ENCODE measurements around the gene PTPRQ. TPM values are rescaled to one million over a fixed set of nuclear protein-coding genes. Genes with fewer than 3 reads are reported as not detected.

Gene PTPRQ
- total and polyA plus RNA-seq, 2 experiments from 2014 or later, result 0.11 to 0.18 TPM

DNA sequence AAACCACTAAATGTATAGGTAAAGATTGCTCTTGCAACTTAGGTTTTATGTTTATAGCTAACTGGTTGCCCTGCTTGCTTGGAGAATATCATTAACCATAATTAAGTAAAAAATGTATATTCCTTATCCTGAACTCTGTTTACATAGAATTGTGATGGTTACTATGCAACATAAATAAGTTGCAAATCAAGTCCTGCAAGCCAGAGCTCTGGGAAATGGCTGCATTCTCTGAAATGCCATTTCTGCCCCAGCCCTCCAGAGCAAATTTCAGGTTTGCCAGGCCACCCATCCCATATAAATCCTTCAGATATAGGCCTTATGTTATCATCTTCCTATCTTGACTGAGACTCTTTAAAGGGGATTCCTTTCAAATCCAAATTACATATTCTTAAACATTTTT, 145.0 kb downstream of the PTPRQ start:
- Histone ChIP-seq H3K36me3 (ENCODE audit: low read depth) (no peaks in the 10 kb centered on the region), H3K27me3 (replicated peaks; ENCODE audit: insufficient read depth) (no peaks in the 10 kb centered on the region), H4K20me1 (ENCODE audit: insufficient read depth) (no peaks in the 10 kb centered on the region), H3K4me3 (no peak overlapping the region), H3K27ac (no peak overlapping the region), H3F3A (ENCODE audit: insufficient read depth) (peaks cover 17% of the 10 kb centered on the region), H3K9ac (no peak overlapping the region), H3K79me2 (ENCODE audit: insufficient read depth) (no peaks in the 10 kb centered on the region), H3K4me1 (ENCODE audit: insufficient read depth) (peaks cover 24% of the 10 kb centered on the region), H3K4me2 (ENCODE audit: unreplicated experiment) (no peak overlapping the region), H3K9me3 (ENCODE audit: low read depth) (no peaks in the 10 kb centered on the region), H3K9me2 (ENCODE audit: insufficient read depth) (no peaks in the 10 kb centered on the region), H2AFZ (0 out of 2 replicates have a peak overlapping the region, but pooled peaks have one; percentile 15)
- no peak for DNase-seq
- no peak for TF ChIP-seq EZH2 (IDR thresholded peaks at IDR 0.05; ENCODE audit: insufficient read depth, poor library complexity, severe bottlenecking)
- no peak for TF ChIP-seq EZH2phosphoT487 (IDR thresholded peaks at IDR 0.05; ENCODE audit: insufficient read depth, low read depth)
- in situ Hi-C loops (cut with MboI), result no loop called here

DNA sequence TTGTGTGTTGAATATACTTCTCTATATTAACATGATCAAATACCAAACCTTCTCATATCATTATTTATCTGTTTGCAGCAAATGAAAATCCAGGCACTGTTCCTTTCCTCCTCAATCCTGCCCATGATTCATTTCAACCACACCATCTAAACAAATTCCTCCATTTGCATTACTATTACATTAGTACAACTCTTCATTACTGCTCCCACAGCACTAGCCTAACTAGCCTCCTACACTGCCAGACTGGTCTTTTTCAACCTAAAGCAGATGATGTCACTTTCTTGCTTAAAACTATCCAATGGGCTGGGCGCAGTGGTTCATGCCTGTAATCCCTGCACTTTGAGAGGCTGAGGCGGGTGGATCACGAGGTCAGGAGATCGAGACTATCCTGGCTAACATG, 146.1 kb downstream of the PTPRQ start:
- no peak overlapping the region for H3K9ac ChIP-seq
- H4K20me1 ChIP-seq (ENCODE audit: insufficient read depth), result no peaks in the 10 kb centered on the region
- no peaks in the 10 kb centered on the region for H3K36me3 ChIP-seq (ENCODE audit: low read depth)
- H2AFZ ChIP-seq, result 0 out of 2 replicates have a peak overlapping the region, but pooled peaks have one; percentile 15
- DNase-seq, result peak; percentile 48
- 92 to 96% methylated on average over 4 of the region's 4 CpGs for WGBS, 2 experiments (ENCODE audit: low coverage in 1 of 2, low lambda C conversion rate in 2 of 2, missing lambda C conversion rate in 2 of 2)
- H3K9me3 ChIP-seq (ENCODE audit: low read depth), result no peaks in the 10 kb centered on the region
- TF ChIP-seq EZH2phosphoT487 (IDR thresholded peaks at IDR 0.05; ENCODE audit: insufficient read depth, low read depth) (no peak), EZH2 (IDR thresholded peaks at IDR 0.05; ENCODE audit: insufficient read depth, poor library complexity, severe bottlenecking) (no peak)
- H3K9me2 ChIP-seq (ENCODE audit: insufficient read depth), result no peaks in the 10 kb centered on the region
- H3K27ac ChIP-seq, result no peak overlapping the region
- no peak overlapping the region for H3K4me3 ChIP-seq
- no peak overlapping the region for H3K4me2 ChIP-seq (ENCODE audit: unreplicated experiment)
- H3K4me1 ChIP-seq (ENCODE audit: insufficient read depth), result peaks cover 34% of the 10 kb centered on the region
- H3K27me3 ChIP-seq (replicated peaks; ENCODE audit: insufficient read depth), result no peaks in the 10 kb centered on the region
- peaks cover 27% of the 10 kb centered on the region for H3F3A ChIP-seq (ENCODE audit: insufficient read depth)
- in situ Hi-C loops (cut with MboI), result no loop called here
- no peaks in the 10 kb centered on the region for H3K79me2 ChIP-seq (ENCODE audit: insufficient read depth)

DNA sequence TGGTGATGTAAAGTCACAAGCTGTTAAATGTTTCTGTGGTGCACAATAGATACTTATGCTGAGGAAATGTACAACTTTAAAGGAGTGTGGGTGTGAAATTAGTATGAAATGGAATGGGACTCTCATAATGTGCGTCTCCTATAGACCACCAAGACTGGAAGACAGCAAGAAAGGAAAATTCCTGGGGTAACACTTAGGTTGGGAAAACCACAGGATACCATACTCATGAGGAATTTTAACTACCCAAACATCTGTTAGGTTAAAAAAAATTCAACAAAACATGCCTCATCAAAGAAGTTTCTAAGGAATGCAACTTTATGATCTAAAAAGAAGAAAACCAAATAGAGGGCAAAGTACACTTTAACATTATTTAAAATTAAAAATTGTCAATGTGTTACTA, 149.7 kb downstream of the PTPRQ start:
- TF ChIP-seq EZH2 (IDR thresholded peaks at IDR 0.05; ENCODE audit: insufficient read depth, poor library complexity, severe bottlenecking), result no peak
- TF ChIP-seq EZH2phosphoT487 (IDR thresholded peaks at IDR 0.05; ENCODE audit: insufficient read depth, low read depth), result no peak
- no peak overlapping the region for H2AFZ ChIP-seq
- WGBS, 2 experiments (ENCODE audit: low coverage in 1 of 2, low lambda C conversion rate in 2 of 2, missing lambda C conversion rate in 2 of 2), result 0% methylated on average over 1 of the region's 1 CpG
- DNase-seq, result peak; percentile 70
- no peaks in the 10 kb centered on the region for H3K79me2 ChIP-seq (ENCODE audit: insufficient read depth)
- H3K36me3 ChIP-seq (ENCODE audit: low read depth), result no peaks in the 10 kb centered on the region
- H3K9me3 ChIP-seq (ENCODE audit: low read depth), result no peaks in the 10 kb centered on the region
- no peaks in the 10 kb centered on the region for H3K27me3 ChIP-seq (replicated peaks; ENCODE audit: insufficient read depth)
- H3K9ac ChIP-seq, result no peak overlapping the region
- no peaks in the 10 kb centered on the region for H4K20me1 ChIP-seq (ENCODE audit: insufficient read depth)
- H3F3A ChIP-seq (ENCODE audit: insufficient read depth), result peaks cover 39% of the 10 kb centered on the region
- peak overlapping the region; percentile 50 for H3K4me2 ChIP-seq (ENCODE audit: unreplicated experiment)
- no peak overlapping the region for H3K4me3 ChIP-seq
- H3K27ac ChIP-seq, result peak overlapping the region; percentile 42
- peaks cover 55% of the 10 kb centered on the region for H3K4me1 ChIP-seq (ENCODE audit: insufficient read depth)
- in situ Hi-C loops (cut with MboI), result no loop called here
- H3K9me2 ChIP-seq (ENCODE audit: insufficient read depth), result no peaks in the 10 kb centered on the region

DNA sequence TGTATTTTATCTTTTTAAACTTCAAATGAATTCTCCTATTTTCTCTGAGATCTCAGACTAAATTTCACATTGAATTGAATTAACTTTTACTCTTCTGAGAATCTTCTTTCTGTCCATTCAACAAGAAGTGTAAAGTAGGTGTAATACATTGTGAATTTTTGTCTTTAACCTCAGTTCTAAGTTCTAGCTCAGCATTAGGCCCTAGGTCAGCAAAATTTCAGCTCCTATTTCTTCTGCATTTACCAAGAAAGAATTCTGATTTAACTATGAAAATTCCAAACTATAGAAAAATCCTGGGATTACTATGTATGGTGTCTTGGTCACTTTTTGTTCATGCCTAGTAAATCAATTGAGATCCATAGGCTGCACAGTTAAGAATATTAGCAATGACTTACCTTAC, 152.5 kb downstream of the PTPRQ start:
- in situ Hi-C loops (cut with MboI), result no loop called here
- no peaks in the 10 kb centered on the region for H3K36me3 ChIP-seq (ENCODE audit: low read depth)
- no peaks in the 10 kb centered on the region for H3K27me3 ChIP-seq (replicated peaks; ENCODE audit: insufficient read depth)
- no peaks in the 10 kb centered on the region for H4K20me1 ChIP-seq (ENCODE audit: insufficient read depth)
- peaks cover 60% of the 10 kb centered on the region for H3K4me1 ChIP-seq (ENCODE audit: insufficient read depth)
- H3K9me2 ChIP-seq (ENCODE audit: insufficient read depth), result no peaks in the 10 kb centered on the region
- no peak overlapping the region for H2AFZ ChIP-seq
- H3K27ac ChIP-seq, result no peak overlapping the region
- peaks cover 36% of the 10 kb centered on the region for H3F3A ChIP-seq (ENCODE audit: insufficient read depth)
- H3K4me3 ChIP-seq, result no peak overlapping the region
- no peak overlapping the region for H3K4me2 ChIP-seq (ENCODE audit: unreplicated experiment)
- DNase-seq, result no peak
- no peaks in the 10 kb centered on the region for H3K79me2 ChIP-seq (ENCODE audit: insufficient read depth)
- no peak overlapping the region for H3K9ac ChIP-seq
- TF ChIP-seq EZH2phosphoT487 (IDR thresholded peaks at IDR 0.05; ENCODE audit: insufficient read depth, low read depth) (no peak), EZH2 (IDR thresholded peaks at IDR 0.05; ENCODE audit: insufficient read depth, poor library complexity, severe bottlenecking) (no peak)
- no peaks in the 10 kb centered on the region for H3K9me3 ChIP-seq (ENCODE audit: low read depth)

DNA sequence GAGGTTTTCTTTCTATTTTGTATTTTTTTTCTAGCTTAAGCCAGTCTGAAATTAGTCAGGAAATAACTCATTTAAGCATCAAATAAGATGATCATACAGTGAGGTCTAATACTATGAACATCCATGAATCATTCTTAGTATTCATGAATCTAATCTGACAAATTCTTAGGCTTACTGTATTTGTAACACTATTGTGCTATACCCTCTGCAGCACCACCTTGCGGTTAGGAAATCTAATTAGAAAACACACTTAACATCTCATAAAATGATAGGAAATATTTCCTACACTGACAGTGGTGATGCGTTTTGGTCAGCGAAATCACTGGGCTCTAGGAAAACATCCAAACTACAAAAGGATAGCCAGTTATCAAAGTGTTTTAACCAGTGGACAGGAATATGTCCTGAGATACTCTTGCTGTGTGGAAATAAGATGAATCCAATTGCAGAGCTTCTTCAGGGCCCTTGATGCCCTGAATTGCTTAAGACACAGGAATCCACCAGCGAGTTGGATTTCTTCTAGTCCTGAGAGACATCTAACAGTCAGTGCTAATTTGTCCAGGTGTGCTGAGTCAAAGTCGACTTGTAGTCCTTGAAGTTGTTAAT, 154.1 kb downstream of the PTPRQ start:
- DNase-seq, result peak; percentile 82
- H4K20me1 ChIP-seq (ENCODE audit: insufficient read depth), result no peaks in the 10 kb centered on the region
- no peaks in the 10 kb centered on the region for H3K9me3 ChIP-seq (ENCODE audit: low read depth)
- H3F3A ChIP-seq (ENCODE audit: insufficient read depth), result peaks cover 36% of the 10 kb centered on the region
- H3K4me1 ChIP-seq (ENCODE audit: insufficient read depth), result peaks cover 51% of the 10 kb centered on the region
- H3K79me2 ChIP-seq (ENCODE audit: insufficient read depth), result no peaks in the 10 kb centered on the region
- no peak for TF ChIP-seq EZH2phosphoT487 (IDR thresholded peaks at IDR 0.05; ENCODE audit: insufficient read depth, low read depth)
- TF ChIP-seq EZH2 (IDR thresholded peaks at IDR 0.05; ENCODE audit: insufficient read depth, poor library complexity, severe bottlenecking), result no peak
- no peaks in the 10 kb centered on the region for H3K9me2 ChIP-seq (ENCODE audit: insufficient read depth)
- H3K36me3 ChIP-seq (ENCODE audit: low read depth), result no peaks in the 10 kb centered on the region
- H3K27ac ChIP-seq, result peak overlapping the region; percentile 45; the same call in 1 of the 2 replicates
- H3K4me3 ChIP-seq, result no peak overlapping the region
- H3K4me2 ChIP-seq (ENCODE audit: unreplicated experiment), result peak overlapping the region; percentile 58
- in situ Hi-C loops (cut with MboI), result no loop called here
- WGBS, 2 experiments (ENCODE audit: low coverage in 1 of 2, low lambda C conversion rate in 2 of 2, missing lambda C conversion rate in 2 of 2), result 10 to 11% methylated on average over 5 of the region's 5 CpGs
- H3K27me3 ChIP-seq (replicated peaks; ENCODE audit: insufficient read depth), result no peaks in the 10 kb centered on the region
- no peak overlapping the region for H3K9ac ChIP-seq
- H2AFZ ChIP-seq, result peak overlapping the region; percentile 67

All from GM23248 (cell line).